Colonic mucosa (tissue), 4 donors: Measurements from ENCODE around the gene KCNJ3. TPM values are rescaled to one million over a fixed set of nuclear protein-coding genes. Genes with fewer than 3 reads are reported as not detected.

Experiments
- DNase-seq: peaks from one replicate; pipeline ENCODE4 v3.0.0-alpha.2; 2020
- H3K27ac ChIP-seq: fragments of 200-600 bp; one replicate; pipeline ENCODE4 v1.8.0; 2021
- H3K27me3 ChIP-seq: fragments of 200-600 bp; one replicate; pipeline ENCODE4 v1.8.0; 2021
- H3K36me3 ChIP-seq: fragments of 200-600 bp; one replicate; pipeline ENCODE4 v1.8.0; 2021
- H3K4me1 ChIP-seq: fragments of 200-600 bp; one replicate; pipeline ENCODE4 v1.8.0; 2021; ENCODE audit warnings: mild to moderate bottlenecking
- H3K4me3 ChIP-seq: fragments of 200-600 bp; one replicate; pipeline ENCODE4 v1.8.0; 2021
- H3K9ac ChIP-seq, 2 donors: one replicate each; pipeline ENCODE4 v1.7.0; 2013; ENCODE audit warnings: control low read depth in 2 of 2, low read depth in 2 of 2, low read length in 2 of 2
- H3K9me3 ChIP-seq: fragments of 200-600 bp; one replicate; pipeline ENCODE4 v1.8.0; 2021
- intact Hi-C: fragments of 100-400 bp; cut with DNase I; formaldehyde crosslinking; loops from one replicate; pipeline ENCODE4 v1.14.1; 2022
- total RNA-seq, 2 donors: library from RNA; stranded (reverse); fragmentation: NEBNext Ultra II Directional in 1 of 2; extraction: Animal tissue kit (Norgen Biotek cat#: 25700) in 1 of 2; gene quantifications; one replicate each; pipeline ENCODE4 v1.2.1, GENCODE V29; 2021
- TF ChIP-seq, protein P1 (sequence below): fragments of 200-600 bp; IDR thresholded peaks from one replicate; pipeline ENCODE4 v1.8.0; 2022; ENCODE audit warnings: antibody characterized with exemption, mild to moderate bottlenecking
- donor health status: healthy.
- donor health status: DM: no; HTN: no; CAD: no.
- donor health status: DM: no; HTN: no; CAD: no.

The KCNJ3 gene
- total RNA-seq, 2 donors from 2014 or later: 0.32 to 0.62 TPM

GRCh38 chr2:154673694-154674093 is 24.8 kb upstream of the KCNJ3 start:
- H3K4me3 ChIP-seq: no peak overlapping the region
- no peaks in the 10 kb centered on the region for H3K9me3 ChIP-seq
- no peak overlapping the region for H3K9ac ChIP-seq
- H3K27me3 ChIP-seq: no peaks in the 10 kb centered on the region
- H3K36me3 ChIP-seq: no peaks in the 10 kb centered on the region
- TF ChIP-seq, protein P1, sequence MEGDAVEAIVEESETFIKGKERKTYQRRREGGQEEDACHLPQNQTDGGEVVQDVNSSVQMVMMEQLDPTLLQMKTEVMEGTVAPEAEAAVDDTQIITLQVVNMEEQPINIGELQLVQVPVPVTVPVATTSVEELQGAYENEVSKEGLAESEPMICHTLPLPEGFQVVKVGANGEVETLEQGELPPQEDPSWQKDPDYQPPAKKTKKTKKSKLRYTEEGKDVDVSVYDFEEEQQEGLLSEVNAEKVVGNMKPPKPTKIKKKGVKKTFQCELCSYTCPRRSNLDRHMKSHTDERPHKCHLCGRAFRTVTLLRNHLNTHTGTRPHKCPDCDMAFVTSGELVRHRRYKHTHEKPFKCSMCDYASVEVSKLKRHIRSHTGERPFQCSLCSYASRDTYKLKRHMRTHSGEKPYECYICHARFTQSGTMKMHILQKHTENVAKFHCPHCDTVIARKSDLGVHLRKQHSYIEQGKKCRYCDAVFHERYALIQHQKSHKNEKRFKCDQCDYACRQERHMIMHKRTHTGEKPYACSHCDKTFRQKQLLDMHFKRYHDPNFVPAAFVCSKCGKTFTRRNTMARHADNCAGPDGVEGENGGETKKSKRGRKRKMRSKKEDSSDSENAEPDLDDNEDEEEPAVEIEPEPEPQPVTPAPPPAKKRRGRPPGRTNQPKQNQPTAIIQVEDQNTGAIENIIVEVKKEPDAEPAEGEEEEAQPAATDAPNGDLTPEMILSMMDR: no peak
- no peaks in the 10 kb centered on the region for H3K4me1 ChIP-seq
- intact Hi-C loops: no loop called here
- H3K27ac ChIP-seq: no peak overlapping the region
- no peak for DNase-seq

DNA sequence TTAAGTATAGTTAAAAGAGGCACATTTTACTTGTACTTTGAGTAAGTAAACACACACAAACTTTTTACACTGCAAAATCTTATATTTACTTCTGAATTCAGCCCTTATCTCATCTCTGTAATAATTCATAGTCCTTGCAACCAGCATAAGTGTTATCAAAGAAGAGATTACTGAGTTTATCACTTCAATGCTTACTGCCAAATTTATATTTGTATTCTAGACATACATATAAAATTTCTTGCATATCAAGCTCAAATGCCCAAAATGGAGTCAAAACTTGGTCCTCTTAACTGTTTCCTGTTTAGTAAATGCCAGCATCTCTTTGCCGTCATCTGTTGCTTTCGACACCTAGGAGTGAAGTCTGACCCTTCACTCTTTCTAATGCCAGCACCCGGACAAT is 21.1 kb upstream of the KCNJ3 start:
- DNase-seq: no peak
- Histone ChIP-seq H3K27ac (no peak overlapping the region), H3K4me3 (no peak overlapping the region), H3K27me3 (no peaks in the 10 kb centered on the region), H3K9ac (no peak overlapping the region), H3K36me3 (no peaks in the 10 kb centered on the region), H3K4me1 (no peaks in the 10 kb centered on the region), H3K9me3 (no peaks in the 10 kb centered on the region)
- TF ChIP-seq, protein P1: no peak
- intact Hi-C loops: no loop called here

GRCh38 chr2:154681741-154682140 is 16.8 kb upstream of the KCNJ3 start:
- DNase-seq: no peak
- no peak overlapping the region for H3K9ac ChIP-seq
- no peaks in the 10 kb centered on the region for H3K4me1 ChIP-seq
- H3K4me3 ChIP-seq: no peak overlapping the region
- H3K27ac ChIP-seq: no peak overlapping the region
- H3K36me3 ChIP-seq: no peaks in the 10 kb centered on the region
- intact Hi-C loops: no loop called here
- TF ChIP-seq, protein P1: no peak
- H3K27me3 ChIP-seq: no peaks in the 10 kb centered on the region
- H3K9me3 ChIP-seq: no peaks in the 10 kb centered on the region

DNA sequence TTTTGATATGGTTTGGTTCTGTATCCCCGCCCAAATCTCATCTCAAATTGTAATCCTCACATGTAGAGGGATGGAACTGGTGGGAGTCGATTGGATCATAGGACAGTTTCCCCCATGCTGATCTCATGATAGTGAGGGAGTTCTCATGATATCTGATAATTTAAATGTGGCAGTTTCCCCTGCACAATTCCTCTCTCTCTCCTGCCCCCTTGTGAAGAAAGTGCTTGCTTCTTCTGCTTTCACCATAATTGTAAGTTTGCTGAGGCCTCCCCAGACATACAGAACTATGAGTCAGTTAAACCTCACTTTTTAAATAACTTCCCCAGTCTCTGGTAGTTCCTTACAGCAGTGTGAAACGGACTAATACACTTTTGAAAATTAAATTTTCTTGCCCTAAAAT is 12.3 kb upstream of the KCNJ3 start:
- intact Hi-C loops: no loop called here
- Histone ChIP-seq H3K9me3 (no peaks in the 10 kb centered on the region), H3K4me1 (no peaks in the 10 kb centered on the region), H3K36me3 (no peaks in the 10 kb centered on the region), H3K27ac (no peak overlapping the region), H3K4me3 (no peak overlapping the region), H3K27me3 (no peaks in the 10 kb centered on the region), H3K9ac (no peak overlapping the region)
- TF ChIP-seq, protein P1: no peak
- no peak for DNase-seq

GRCh38 chr2:154688373-154688772 is 10.1 kb upstream of the KCNJ3 start:
- Histone ChIP-seq H3K4me3 (no peak overlapping the region), H3K9me3 (no peaks in the 10 kb centered on the region), H3K36me3 (no peaks in the 10 kb centered on the region), H3K27me3 (no peaks in the 10 kb centered on the region), H3K9ac (no peak overlapping the region), H3K4me1 (no peaks in the 10 kb centered on the region), H3K27ac (no peak overlapping the region)
- DNase-seq: no peak
- intact Hi-C loops: no loop called here
- TF ChIP-seq, protein P1: no peak

- intact Hi-C loops: no loop called here
- Histone ChIP-seq H3K9me3 (no peaks in the 10 kb centered on the region), H3K4me3 (no peak overlapping the region), H3K4me1 (no peaks in the 10 kb centered on the region), H3K27me3 (no peaks in the 10 kb centered on the region), H3K27ac (no peak overlapping the region), H3K9ac (no peak overlapping the region), H3K36me3 (no peaks in the 10 kb centered on the region)
- TF ChIP-seq, protein P1: no peak
- DNase-seq: no peak
Measured at GRCh38 chr2:154689158-154689557, 9.3 kb upstream of the KCNJ3 start.
